Parathyroid adenoma (tissue), 2 donors: ENCODE measurements around the gene ARHGEF11.

Experiments
- H2AFZ ChIP-seq: fragments of 300-600 bp; sonication (generic); one replicate; pipeline ENCODE4 v1.7.0; 2017; ENCODE audit warnings: antibody characterized with exemption, mild to moderate bottlenecking
- H3K27ac ChIP-seq: fragments of 300-600 bp; sonication (generic); one replicate; pipeline ENCODE4 v1.7.0; 2017
- H3K27me3 ChIP-seq: fragments of 300-600 bp; sonication (generic); one replicate; pipeline ENCODE4 v1.7.0; 2017; ENCODE audit warnings: low read length; ENCODE audit not compliant: control insufficient read depth, insufficient read depth
- H3K36me3 ChIP-seq: fragments of 300-600 bp; sonication (generic); one replicate; pipeline ENCODE4 v1.7.0; 2017; ENCODE audit warnings: low read length; ENCODE audit not compliant: control insufficient read depth, insufficient read depth
- H3K4me1 ChIP-seq: fragments of 300-600 bp; sonication (generic); one replicate; pipeline ENCODE4 v1.7.0; 2017; ENCODE audit warnings: control low read depth
- H3K4me2 ChIP-seq: fragments of 300-600 bp; sonication (generic); one replicate; pipeline ENCODE4 v1.7.0; 2017; ENCODE audit warnings: low read length
- H3K4me3 ChIP-seq: fragments of 300-600 bp; sonication (generic); one replicate; pipeline ENCODE4 v1.7.0; 2017; ENCODE audit warnings: low read depth, low read length
- H3K79me2 ChIP-seq: fragments of 300-600 bp; sonication (generic); one replicate; pipeline ENCODE4 v1.7.0; 2017; ENCODE audit warnings: control low read depth
- H3K9ac ChIP-seq: fragments of 300-600 bp; sonication (generic); one replicate; pipeline ENCODE4 v1.7.0; 2017; ENCODE audit warnings: mild to moderate bottlenecking
- H3K9me3 ChIP-seq: fragments of 300-600 bp; sonication (generic); one replicate; pipeline ENCODE4 v1.7.0; 2017; ENCODE audit warnings: low read length; ENCODE audit not compliant: control insufficient read depth
- TF ChIP-seq, protein P1 (sequence below): fragments of 300-600 bp; sonication (generic); IDR thresholded peaks from one replicate; pipeline ENCODE4 v1.7.0; 2017; ENCODE audit warnings: antibody characterized with exemption, mild to moderate bottlenecking
- donor health status: primary hyperparathyroidism.

Gene ARHGEF11

DNA sequence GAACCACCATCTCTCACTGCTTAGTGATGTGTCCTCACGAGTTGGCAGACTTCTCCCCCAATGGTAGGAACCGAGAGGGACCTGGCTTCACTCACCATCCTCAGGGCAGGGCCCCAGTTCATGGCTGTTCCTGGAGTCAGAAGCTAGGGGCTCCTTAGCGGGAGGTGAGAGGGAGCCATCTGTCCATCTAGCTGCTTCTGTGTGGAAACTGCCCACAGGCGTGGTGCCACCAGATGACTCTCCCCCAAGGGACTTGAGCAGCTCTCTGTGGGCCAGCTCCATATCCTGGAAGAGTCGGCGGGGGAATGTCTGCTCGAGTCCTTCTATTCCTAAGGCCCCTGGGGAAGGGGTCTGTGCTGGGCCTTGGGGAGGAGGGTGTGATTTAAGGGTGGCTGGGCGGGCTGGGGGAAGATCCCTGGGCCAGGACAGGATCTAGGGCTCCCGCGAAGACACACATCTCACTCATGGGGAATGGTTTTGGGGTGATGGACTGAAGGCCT, 108.8 kb downstream of the ARHGEF11 start:
- H3K79me2 ChIP-seq, result no peaks in the 10 kb centered on the region
- H3K4me3 ChIP-seq, result no peak overlapping the region
- H3K9ac ChIP-seq, result no peak overlapping the region
- H3K9me3 ChIP-seq, result no peaks in the 10 kb centered on the region
- no peaks in the 10 kb centered on the region for H3K36me3 ChIP-seq
- H3K27me3 ChIP-seq, result no peaks in the 10 kb centered on the region
- no peak overlapping the region for H2AFZ ChIP-seq
- no peak overlapping the region for H3K4me2 ChIP-seq
- no peaks in the 10 kb centered on the region for H3K4me1 ChIP-seq
- TF ChIP-seq, protein P1, sequence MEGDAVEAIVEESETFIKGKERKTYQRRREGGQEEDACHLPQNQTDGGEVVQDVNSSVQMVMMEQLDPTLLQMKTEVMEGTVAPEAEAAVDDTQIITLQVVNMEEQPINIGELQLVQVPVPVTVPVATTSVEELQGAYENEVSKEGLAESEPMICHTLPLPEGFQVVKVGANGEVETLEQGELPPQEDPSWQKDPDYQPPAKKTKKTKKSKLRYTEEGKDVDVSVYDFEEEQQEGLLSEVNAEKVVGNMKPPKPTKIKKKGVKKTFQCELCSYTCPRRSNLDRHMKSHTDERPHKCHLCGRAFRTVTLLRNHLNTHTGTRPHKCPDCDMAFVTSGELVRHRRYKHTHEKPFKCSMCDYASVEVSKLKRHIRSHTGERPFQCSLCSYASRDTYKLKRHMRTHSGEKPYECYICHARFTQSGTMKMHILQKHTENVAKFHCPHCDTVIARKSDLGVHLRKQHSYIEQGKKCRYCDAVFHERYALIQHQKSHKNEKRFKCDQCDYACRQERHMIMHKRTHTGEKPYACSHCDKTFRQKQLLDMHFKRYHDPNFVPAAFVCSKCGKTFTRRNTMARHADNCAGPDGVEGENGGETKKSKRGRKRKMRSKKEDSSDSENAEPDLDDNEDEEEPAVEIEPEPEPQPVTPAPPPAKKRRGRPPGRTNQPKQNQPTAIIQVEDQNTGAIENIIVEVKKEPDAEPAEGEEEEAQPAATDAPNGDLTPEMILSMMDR, result no peak
- no peak overlapping the region for H3K27ac ChIP-seq

DNA sequence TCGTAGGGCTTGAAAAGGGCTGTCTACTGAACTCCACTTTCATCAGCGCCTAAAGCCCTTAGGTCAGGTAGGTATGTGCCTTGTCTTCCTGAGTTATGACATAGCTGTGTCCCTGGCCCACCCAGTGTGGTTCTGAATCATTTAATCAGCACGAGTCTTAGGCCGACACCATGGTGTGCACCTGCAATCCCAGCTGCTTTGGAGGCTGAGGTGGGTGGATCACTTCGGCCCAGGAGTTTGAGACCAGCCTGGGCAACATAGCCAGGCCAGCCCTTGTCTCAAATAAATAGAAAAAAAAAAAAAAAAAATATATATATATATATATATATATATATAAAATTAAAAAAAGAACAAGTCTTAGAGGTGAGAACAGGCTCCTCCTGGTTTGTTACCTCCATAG, 109.4 kb downstream of the ARHGEF11 start:
- Histone ChIP-seq H3K9ac (no peak overlapping the region), H3K4me1 (no peaks in the 10 kb centered on the region), H2AFZ (no peak overlapping the region), H3K27ac (no peak overlapping the region), H3K9me3 (no peaks in the 10 kb centered on the region), H3K4me2 (no peak overlapping the region), H3K27me3 (no peaks in the 10 kb centered on the region), H3K36me3 (no peaks in the 10 kb centered on the region), H3K79me2 (no peaks in the 10 kb centered on the region), H3K4me3 (no peak overlapping the region)
- TF ChIP-seq, protein P1, result no peak

DNA sequence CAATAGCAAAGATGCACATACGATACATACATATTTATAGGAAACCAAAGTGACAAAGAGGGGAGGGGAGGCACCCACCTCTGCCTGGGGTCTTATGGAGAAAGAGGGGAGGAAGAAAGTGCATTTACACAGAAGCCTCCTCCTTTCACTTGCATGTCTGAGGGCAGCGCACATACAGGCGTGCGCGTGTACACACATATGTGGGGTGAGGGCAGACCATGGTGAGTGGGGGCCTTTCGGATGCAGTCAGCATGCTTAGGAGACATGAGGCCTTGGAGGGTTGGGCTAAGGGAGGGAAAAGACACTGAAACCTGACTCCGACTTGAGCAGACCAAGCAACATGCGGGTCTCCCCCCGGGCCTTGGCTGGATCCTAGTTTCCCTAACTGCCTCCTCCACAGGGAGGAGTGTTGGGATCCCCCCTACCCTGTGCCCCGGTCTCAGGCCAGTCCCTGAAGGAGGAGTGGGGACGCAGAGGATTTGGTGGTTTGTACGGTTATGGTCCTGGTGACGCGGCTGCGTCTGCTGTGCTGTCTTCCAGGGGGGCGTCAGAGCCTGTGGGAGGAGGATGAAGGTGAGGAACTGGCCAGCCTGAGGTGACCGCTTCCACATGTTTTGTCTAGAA, 109.9 kb downstream of the ARHGEF11 start:
- Histone ChIP-seq H3K27ac (no peak overlapping the region), H3K36me3 (no peaks in the 10 kb centered on the region), H3K79me2 (no peaks in the 10 kb centered on the region), H3K27me3 (no peaks in the 10 kb centered on the region), H3K4me2 (no peak overlapping the region), H3K9me3 (no peaks in the 10 kb centered on the region), H3K4me1 (no peaks in the 10 kb centered on the region), H2AFZ (no peak overlapping the region), H3K9ac (no peak overlapping the region), H3K4me3 (no peak overlapping the region)
- TF ChIP-seq, protein P1, result no peak

DNA sequence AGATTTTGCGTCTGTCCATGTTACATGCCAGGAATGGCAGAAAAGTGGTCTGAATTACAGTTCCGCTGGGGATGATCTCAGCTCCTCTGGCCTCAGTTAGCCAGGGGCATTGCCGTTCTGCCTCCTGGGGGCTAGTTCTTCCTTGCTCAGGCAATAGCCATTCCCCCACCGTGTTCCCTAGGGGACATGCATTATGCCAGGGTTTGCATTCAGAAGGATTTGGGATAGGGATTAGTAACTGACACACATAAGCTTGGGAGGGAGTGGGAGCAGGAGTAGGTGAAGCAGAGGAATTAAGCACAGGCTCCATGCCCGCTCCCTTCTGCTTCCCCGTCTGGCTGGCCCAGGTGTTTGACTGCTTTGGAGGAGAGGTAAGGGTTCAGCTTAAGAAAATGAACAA, 112.4 kb downstream of the ARHGEF11 start:
- no peak overlapping the region for H3K4me2 ChIP-seq
- no peak overlapping the region for H2AFZ ChIP-seq
- TF ChIP-seq, protein P1, result no peak
- H3K9ac ChIP-seq, result no peak overlapping the region
- no peaks in the 10 kb centered on the region for H3K79me2 ChIP-seq
- H3K27ac ChIP-seq, result no peak overlapping the region
- H3K9me3 ChIP-seq, result no peaks in the 10 kb centered on the region
- no peaks in the 10 kb centered on the region for H3K4me1 ChIP-seq
- no peaks in the 10 kb centered on the region for H3K36me3 ChIP-seq
- H3K27me3 ChIP-seq, result no peaks in the 10 kb centered on the region
- no peak overlapping the region for H3K4me3 ChIP-seq
